ENCODE measurements around the gene TBATA. TPM values are rescaled to one million over a fixed set of nuclear protein-coding genes. Genes with fewer than 3 reads are reported as not detected.

TBATA gene
- total RNA-seq, 1 donor from 2014 or later = not detected

- peaks cover 17% of the 10 kb centered on the region for H3K27me3 Mint-ChIP-seq
- no peaks in the 10 kb centered on the region for H3K36me3 Mint-ChIP-seq
- TF ChIP-seq, protein P1, sequence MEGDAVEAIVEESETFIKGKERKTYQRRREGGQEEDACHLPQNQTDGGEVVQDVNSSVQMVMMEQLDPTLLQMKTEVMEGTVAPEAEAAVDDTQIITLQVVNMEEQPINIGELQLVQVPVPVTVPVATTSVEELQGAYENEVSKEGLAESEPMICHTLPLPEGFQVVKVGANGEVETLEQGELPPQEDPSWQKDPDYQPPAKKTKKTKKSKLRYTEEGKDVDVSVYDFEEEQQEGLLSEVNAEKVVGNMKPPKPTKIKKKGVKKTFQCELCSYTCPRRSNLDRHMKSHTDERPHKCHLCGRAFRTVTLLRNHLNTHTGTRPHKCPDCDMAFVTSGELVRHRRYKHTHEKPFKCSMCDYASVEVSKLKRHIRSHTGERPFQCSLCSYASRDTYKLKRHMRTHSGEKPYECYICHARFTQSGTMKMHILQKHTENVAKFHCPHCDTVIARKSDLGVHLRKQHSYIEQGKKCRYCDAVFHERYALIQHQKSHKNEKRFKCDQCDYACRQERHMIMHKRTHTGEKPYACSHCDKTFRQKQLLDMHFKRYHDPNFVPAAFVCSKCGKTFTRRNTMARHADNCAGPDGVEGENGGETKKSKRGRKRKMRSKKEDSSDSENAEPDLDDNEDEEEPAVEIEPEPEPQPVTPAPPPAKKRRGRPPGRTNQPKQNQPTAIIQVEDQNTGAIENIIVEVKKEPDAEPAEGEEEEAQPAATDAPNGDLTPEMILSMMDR (conservative IDR thresholded peaks at IDR 0.05) = no peak
- no peak for DNase-seq (ENCODE audit: extremely low spot score, unreplicated experiment)
- no peak overlapping the region for H3K27ac Mint-ChIP-seq
- H3K4me3 Mint-ChIP-seq = no peak overlapping the region
- no peaks in the 10 kb centered on the region for H3K4me1 Mint-ChIP-seq (ENCODE audit: unreplicated experiment)
- H3K9me3 Mint-ChIP-seq = no peaks in the 10 kb centered on the region
These were observed 13.9 kb upstream of the TBATA start for GRCh38 chr10:70799124-70799523.

GRCh38 chr10:70797840-70798239 is 12.7 kb upstream of the TBATA start:
- TF ChIP-seq, protein P1 (conservative IDR thresholded peaks at IDR 0.05) = no peak
- DNase-seq (ENCODE audit: extremely low spot score, unreplicated experiment) = no peak
- no peak overlapping the region for H3K4me3 Mint-ChIP-seq
- H3K4me1 Mint-ChIP-seq (ENCODE audit: unreplicated experiment) = no peaks in the 10 kb centered on the region
- H3K36me3 Mint-ChIP-seq = no peaks in the 10 kb centered on the region
- H3K9me3 Mint-ChIP-seq = no peaks in the 10 kb centered on the region
- no peak overlapping the region for H3K27ac Mint-ChIP-seq
- H3K27me3 Mint-ChIP-seq = peaks cover 17% of the 10 kb centered on the region

- Mint-ChIP-seq H3K9me3 (no peaks in the 10 kb centered on the region), H3K36me3 (no peaks in the 10 kb centered on the region), H3K27me3 (peaks cover 17% of the 10 kb centered on the region), H3K4me1 (ENCODE audit: unreplicated experiment) (no peaks in the 10 kb centered on the region), H3K4me3 (no peak overlapping the region), H3K27ac (no peak overlapping the region)
- TF ChIP-seq, protein P1 (conservative IDR thresholded peaks at IDR 0.05) = no peak
- DNase-seq (ENCODE audit: extremely low spot score, unreplicated experiment) = no peak
These were observed 10.4 kb upstream of the TBATA start for GRCh38 chr10:70795613-70796012.

DNA sequence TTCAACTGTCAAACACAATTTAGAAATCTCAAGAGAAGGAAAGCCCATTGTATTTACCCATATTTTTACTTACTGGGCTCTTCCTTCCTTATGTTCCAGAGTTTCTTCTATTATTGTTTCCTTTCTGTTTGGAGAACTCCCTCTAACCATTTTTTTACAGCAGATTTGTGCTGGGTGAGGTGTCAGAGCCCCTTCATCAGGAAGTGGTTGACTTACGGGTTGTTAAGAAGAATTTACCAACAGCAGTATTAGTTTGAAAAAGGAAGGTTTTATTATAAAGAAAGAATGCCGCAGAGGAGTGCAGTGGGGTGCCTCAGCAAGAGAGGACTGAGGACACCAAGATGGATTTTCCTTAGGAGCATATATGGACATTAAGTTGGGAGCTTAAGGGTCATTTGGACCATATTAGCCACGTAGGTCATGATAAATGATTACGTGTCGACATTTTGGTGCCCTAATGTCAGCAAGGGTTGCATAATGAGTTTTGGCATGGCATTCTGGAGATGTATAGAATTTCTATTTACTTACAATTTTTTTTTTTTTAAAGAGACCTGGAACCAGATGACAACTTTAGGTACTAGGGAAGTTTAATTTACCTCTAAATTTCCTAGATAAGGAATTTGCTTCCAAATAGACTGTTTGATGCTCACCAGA is 6.3 kb upstream of the TBATA start:
- no peak overlapping the region for H3K27ac Mint-ChIP-seq
- H3K36me3 Mint-ChIP-seq = no peaks in the 10 kb centered on the region
- no peaks in the 10 kb centered on the region for H3K9me3 Mint-ChIP-seq
- H3K4me1 Mint-ChIP-seq (ENCODE audit: unreplicated experiment) = no peaks in the 10 kb centered on the region
- peaks cover 10% of the 10 kb centered on the region for H3K27me3 Mint-ChIP-seq
- TF ChIP-seq, protein P1 (conservative IDR thresholded peaks at IDR 0.05) = no peak
- no peak for DNase-seq (ENCODE audit: extremely low spot score, unreplicated experiment)
- H3K4me3 Mint-ChIP-seq = no peak overlapping the region

GRCh38 chr10:70786799-70787415 is 1.7 kb upstream of the TBATA start:
- peaks cover 4% of the 10 kb centered on the region for H3K27me3 Mint-ChIP-seq
- no peaks in the 10 kb centered on the region for H3K9me3 Mint-ChIP-seq
- H3K27ac Mint-ChIP-seq = no peak overlapping the region
- no peaks in the 10 kb centered on the region for H3K4me1 Mint-ChIP-seq (ENCODE audit: unreplicated experiment)
- H3K36me3 Mint-ChIP-seq = no peaks in the 10 kb centered on the region
- DNase-seq (ENCODE audit: extremely low spot score, unreplicated experiment) = no peak
- TF ChIP-seq, protein P1 (conservative IDR thresholded peaks at IDR 0.05) = no peak
- no peak overlapping the region for H3K4me3 Mint-ChIP-seq

Measured in type B pancreatic cell (in vitro differentiated cells).